C1 segment of cervical spinal cord (tissue), 14 donors: ENCODE results near the gene BMAL1.

ENCODE experiments used
- DNase-seq, 14 donors: peaks; one replicate each; lab custom pipeline; 2025; lab: John Stamatoyannopoulos, UW

Gene BMAL1

GRCh38 chr11:13290221-13290980 is 12.8 kb downstream of the BMAL1 start:
- no peak for DNase-seq

- DNase-seq = no peak
These were observed 13.8 kb downstream of the BMAL1 start for GRCh38 chr11:13291361-13291760.

- DNase-seq = no peak
These were observed 14.2 kb downstream of the BMAL1 start for GRCh38 chr11:13291800-13292199.

GRCh38 chr11:13292970-13293369 is 15.4 kb downstream of the BMAL1 start:
- no peak for DNase-seq

- DNase-seq = no peak
These were observed 16.6 kb downstream of the BMAL1 start for GRCh38 chr11:13294178-13294577.

- no peak for DNase-seq
These were observed 17.4 kb downstream of the BMAL1 start for GRCh38 chr11:13294771-13295579.

- no peak for DNase-seq
These were observed 19.8 kb downstream of the BMAL1 start for GRCh38 chr11:13297308-13297916.

GRCh38 chr11:13297917-13298356 is 20.3 kb downstream of the BMAL1 start:
- DNase-seq = peak in 2 of 14 donors; percentile 6 to 25

GRCh38 chr11:13298765-13299164 is 21.2 kb downstream of the BMAL1 start:
- DNase-seq = no peak

- no peak for DNase-seq
These were observed 23.9 kb downstream of the BMAL1 start for GRCh38 chr11:13301522-13301921.

GRCh38 chr11:13302420-13302958 is 24.9 kb downstream of the BMAL1 start:
- peak in 1 of 14 donors; percentile 30 for DNase-seq

GRCh38 chr11:13303668-13304649 is 26.4 kb downstream of the BMAL1 start:
- peak in 6 of 14 donors; percentile 7 to 23 (median 14) for DNase-seq

- DNase-seq = no peak
These were observed 27.2 kb downstream of the BMAL1 start for GRCh38 chr11:13304655-13305335.

GRCh38 chr11:13308704-13309103 is 31.1 kb downstream of the BMAL1 start:
- no peak for DNase-seq

GRCh38 chr11:13309156-13309555 is 31.6 kb downstream of the BMAL1 start:
- no peak for DNase-seq

GRCh38 chr11:13310443-13310842 is 32.9 kb downstream of the BMAL1 start:
- DNase-seq = no peak

- no peak for DNase-seq
These were observed 34.0 kb downstream of the BMAL1 start for GRCh38 chr11:13311570-13311969.

GRCh38 chr11:13313005-13313819 is 35.6 kb downstream of the BMAL1 start:
- no peak for DNase-seq

- no peak for DNase-seq
These were observed 37.2 kb downstream of the BMAL1 start for GRCh38 chr11:13314676-13315394.
